VCaP (cell line): ENCODE data around the gene MALRD1.
"Not testable (repeated sequence)": the region's sequence is repeated elsewhere in the genome, so short reads cannot be mapped to it uniquely, and the experiment has no call there.

ENCODE experiments used
- H3K27ac ChIP-seq: fragments of 450-650 bp; 2 replicates; pipeline ENCODE4 v1.5.1; 2017
- CTCF ChIP-seq: fragments of 450-650 bp; conservative IDR thresholded peaks from 2 replicates; pipeline ENCODE4 v1.5.1; 2017; ENCODE audit warnings: mild to moderate bottlenecking, moderate library complexity

MALRD1 gene

GRCh38 chr10:19730907-19731217 lies 682.3 kb downstream of the MALRD1 start:
- TF ChIP-seq CTCF = no peak
- H3K27ac ChIP-seq = no peak overlapping the region

- H3K27ac ChIP-seq = no peak overlapping the region
- TF ChIP-seq CTCF = no peak
Measured at GRCh38 chr10:19731560-19731959, 683.0 kb downstream of the MALRD1 start.

GRCh38 chr10:19738440-19738839 lies 689.8 kb downstream of the MALRD1 start:
- H3K27ac ChIP-seq = no peak overlapping the region
- no peak for TF ChIP-seq CTCF

- not testable (repeated sequence) for H3K27ac ChIP-seq
Measured at GRCh38 chr10:19739232-19739631, 690.6 kb downstream of the MALRD1 start.

GRCh38 chr10:19742144-19742543 lies 693.5 kb downstream of the MALRD1 start:
- not testable (repeated sequence) for H3K27ac ChIP-seq

- TF ChIP-seq CTCF = no peak
- H3K27ac ChIP-seq = no peak overlapping the region
Measured at GRCh38 chr10:19745672-19746071, 697.1 kb downstream of the MALRD1 start.

- no peak for TF ChIP-seq CTCF
- no peak overlapping the region for H3K27ac ChIP-seq
Measured at GRCh38 chr10:19749185-19749729, 700.7 kb downstream of the MALRD1 start.

- no peak for TF ChIP-seq CTCF
- no peak overlapping the region for H3K27ac ChIP-seq
Measured at GRCh38 chr10:19750972-19751371, 702.4 kb downstream of the MALRD1 start.

GRCh38 chr10:19756919-19757318 lies 708.3 kb downstream of the MALRD1 start:
- no peak for TF ChIP-seq CTCF
- H3K27ac ChIP-seq = no peak overlapping the region
